Vagina (tissue), 2 donors: ENCODE measurements around the gene CADPS. TPM values are rescaled to one million over a fixed set of nuclear protein-coding genes. Genes with fewer than 3 reads are reported as not detected.

ENCODE experiments used
- DNase-seq, 2 donors: peaks; one replicate each; pipeline ENCODE4 v3.0.0-alpha.2; 2017; ENCODE audit errors: extremely low spot score in 2 of 2
- H3K27ac ChIP-seq: fragments of 200-600 bp; sonication (generic); one replicate; pipeline ENCODE4 v1.5.1; 2019
- H3K27me3 ChIP-seq: fragments of 200-600 bp; sonication (generic); one replicate; pipeline ENCODE4 v1.5.1; 2019
- H3K36me3 ChIP-seq, 2 donors: fragments of 200-600 bp; sonication (generic); one replicate each; pipeline ENCODE4 v1.5.1; 2017 to 2019
- H3K4me1 ChIP-seq: fragments of 200-600 bp; sonication (generic); one replicate; pipeline ENCODE4 v1.5.1; 2019
- H3K4me3 ChIP-seq, 2 donors: fragments of 200-600 bp; sonication (generic); 1 replicate in 1 of 2; 2 replicates in 1 of 2; pipeline ENCODE4 v1.5.1; 2016 to 2019
- H3K9me3 ChIP-seq: fragments of 200-600 bp; sonication (generic); one replicate; pipeline ENCODE4 v1.5.1; 2019
- POLR2A ChIP-seq, 2 donors: fragments of 450-650 bp; IDR thresholded peaks; one replicate each; pipeline ENCODE4 v1.6.1; 2017; ENCODE audit warnings: antibody characterized with exemption in 2 of 2, mild to moderate bottlenecking in 2 of 2, moderate library complexity in 2 of 2
- POLR2AphosphoS5 ChIP-seq, 2 donors: sonication (generic); formaldehyde crosslinking; IDR thresholded peaks; one replicate each; pipeline ENCODE4 v1.9.0; 2017; ENCODE audit warnings: antibody characterized with exemption in 2 of 2, mild to moderate bottlenecking in 2 of 2, low read depth in 1 of 2; ENCODE audit not compliant: insufficient read depth in 1 of 2
- intact Hi-C: fragments of 100-400 bp; cut with DNase I; formaldehyde crosslinking; loops from one replicate; pipeline ENCODE4 v1.15.1; 2023
- total RNA-seq: library from RNA; depleted of rRNA; stranded (reverse); fragments of >200 nt; gene quantifications from one replicate; pipeline ENCODE4 v1.2.3, GENCODE V29; 2016
- TF ChIP-seq, protein P1 (sequence below), 3 experiments: fragments of 450-650 bp in 2 of 3; fragments of 200-600 bp in 1 of 3; sonication (generic) in 1 of 3; IDR thresholded peaks; one replicate each; pipeline ENCODE4 v1.5.1; 2017 to 2019; ENCODE audit warnings: antibody characterized with exemption in 3 of 3, mild to moderate bottlenecking in 2 of 3, moderate library complexity in 2 of 3

Gene CADPS
- total RNA-seq, 1 donor from 2014 or later = 12.8 TPM

DNA sequence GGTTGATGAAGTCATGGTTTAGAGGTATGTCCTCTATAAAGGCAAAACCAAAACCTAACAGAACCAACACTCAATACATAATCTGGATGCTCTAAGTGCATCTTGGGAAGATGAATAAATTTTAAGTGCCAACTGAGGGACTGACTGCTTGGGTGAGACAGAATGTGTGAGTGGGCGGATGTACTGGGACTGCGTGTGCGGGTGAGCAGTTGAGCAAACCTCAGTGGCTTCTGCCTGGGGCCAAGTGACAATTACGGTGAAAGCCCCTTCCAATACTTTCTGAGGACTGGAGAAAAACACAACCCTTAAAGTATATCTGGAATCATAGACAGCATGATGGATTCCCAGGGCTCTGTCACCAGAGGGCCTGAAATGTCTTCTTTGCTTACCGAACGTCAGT lies 421.8 kb downstream of the CADPS start:
- no peak for DNase-seq
- no peak for TF ChIP-seq POLR2AphosphoS5 (IDR thresholded peaks at IDR 0.05; ENCODE audit: insufficient read depth in 1 of 2, low read depth in 1 of 2)
- TF ChIP-seq POLR2A (IDR thresholded peaks at IDR 0.05) = no peak
- TF ChIP-seq, protein P1, sequence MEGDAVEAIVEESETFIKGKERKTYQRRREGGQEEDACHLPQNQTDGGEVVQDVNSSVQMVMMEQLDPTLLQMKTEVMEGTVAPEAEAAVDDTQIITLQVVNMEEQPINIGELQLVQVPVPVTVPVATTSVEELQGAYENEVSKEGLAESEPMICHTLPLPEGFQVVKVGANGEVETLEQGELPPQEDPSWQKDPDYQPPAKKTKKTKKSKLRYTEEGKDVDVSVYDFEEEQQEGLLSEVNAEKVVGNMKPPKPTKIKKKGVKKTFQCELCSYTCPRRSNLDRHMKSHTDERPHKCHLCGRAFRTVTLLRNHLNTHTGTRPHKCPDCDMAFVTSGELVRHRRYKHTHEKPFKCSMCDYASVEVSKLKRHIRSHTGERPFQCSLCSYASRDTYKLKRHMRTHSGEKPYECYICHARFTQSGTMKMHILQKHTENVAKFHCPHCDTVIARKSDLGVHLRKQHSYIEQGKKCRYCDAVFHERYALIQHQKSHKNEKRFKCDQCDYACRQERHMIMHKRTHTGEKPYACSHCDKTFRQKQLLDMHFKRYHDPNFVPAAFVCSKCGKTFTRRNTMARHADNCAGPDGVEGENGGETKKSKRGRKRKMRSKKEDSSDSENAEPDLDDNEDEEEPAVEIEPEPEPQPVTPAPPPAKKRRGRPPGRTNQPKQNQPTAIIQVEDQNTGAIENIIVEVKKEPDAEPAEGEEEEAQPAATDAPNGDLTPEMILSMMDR (IDR thresholded peaks at IDR 0.05) = no peak
- no peak overlapping the region for H3K27ac ChIP-seq
- H3K27me3 ChIP-seq = no peaks in the 10 kb centered on the region
- no peak overlapping the region for H3K4me3 ChIP-seq
- intact Hi-C loops = no loop called here
- H3K9me3 ChIP-seq = no peaks in the 10 kb centered on the region
- no peaks in the 10 kb centered on the region for H3K4me1 ChIP-seq
- no peaks in the 10 kb centered on the region for H3K36me3 ChIP-seq

DNA sequence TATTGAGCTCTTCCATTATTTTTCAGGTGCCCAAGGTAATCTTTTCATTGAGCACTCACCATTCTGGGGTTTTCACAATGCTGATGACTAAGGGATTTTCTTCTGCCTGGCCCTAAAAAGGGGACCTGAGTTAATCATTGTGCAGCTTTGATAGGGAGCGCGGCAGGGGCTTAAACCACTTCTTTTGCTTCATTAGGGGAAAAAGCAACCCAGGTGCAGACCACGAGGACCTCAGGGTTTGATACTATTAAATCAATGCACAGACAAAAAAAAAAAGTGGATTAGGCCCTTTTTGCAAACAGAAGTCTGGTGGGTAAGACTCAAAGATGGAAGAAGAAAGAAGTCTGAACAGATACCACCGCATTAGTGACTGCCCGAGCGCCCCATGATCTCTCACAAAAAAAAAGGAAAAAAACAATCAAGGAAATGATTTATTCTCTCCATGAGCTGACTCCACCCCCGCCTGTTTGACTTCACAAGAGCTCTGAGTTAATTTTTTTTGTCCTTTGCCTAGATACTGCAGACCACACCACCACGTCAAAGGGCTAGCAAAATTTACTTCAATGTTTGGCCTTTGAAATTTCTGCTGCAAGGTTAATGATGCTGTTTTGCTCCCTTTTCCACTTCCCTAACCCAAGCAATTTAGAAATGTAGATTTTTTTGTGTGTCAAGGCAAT lies 423.9 kb downstream of the CADPS start:
- no peaks in the 10 kb centered on the region for H3K27me3 ChIP-seq
- TF ChIP-seq, protein P1 (IDR thresholded peaks at IDR 0.05) = no peak
- no peak for TF ChIP-seq POLR2AphosphoS5 (IDR thresholded peaks at IDR 0.05; ENCODE audit: insufficient read depth in 1 of 2, low read depth in 1 of 2)
- H3K9me3 ChIP-seq = no peaks in the 10 kb centered on the region
- intact Hi-C loops = no loop called here
- H3K36me3 ChIP-seq = no peaks in the 10 kb centered on the region
- no peak overlapping the region for H3K4me3 ChIP-seq
- no peak overlapping the region for H3K27ac ChIP-seq
- no peak for DNase-seq
- no peaks in the 10 kb centered on the region for H3K4me1 ChIP-seq

DNA sequence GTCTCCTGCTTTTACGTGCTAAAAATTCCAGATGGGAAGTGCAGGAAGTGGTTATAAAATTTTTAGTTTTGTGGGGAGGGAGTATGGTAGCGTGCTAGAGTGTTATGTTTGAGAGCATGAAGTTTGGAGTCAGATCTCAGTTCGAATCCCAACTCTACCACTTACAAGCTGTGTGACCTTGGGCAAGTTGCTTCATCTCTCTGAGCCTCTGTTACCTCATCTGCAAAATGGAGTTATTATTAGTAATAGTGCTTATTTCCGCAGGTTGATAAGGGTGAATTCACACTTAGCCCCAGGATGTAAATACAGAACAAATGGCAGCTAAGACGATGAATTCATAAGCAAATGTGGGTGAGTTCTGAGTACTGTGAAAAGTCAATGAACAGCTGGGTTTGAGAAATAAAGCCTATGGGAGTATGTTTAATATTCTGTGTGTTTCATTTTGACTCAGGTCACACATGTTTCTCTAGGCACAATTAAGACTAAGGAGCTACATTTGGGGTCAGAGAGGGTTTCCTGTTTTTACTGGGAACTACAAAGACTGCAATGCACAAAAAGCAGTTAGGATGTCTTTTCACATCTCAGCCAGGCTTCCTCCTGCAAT lies 428.8 kb downstream of the CADPS start:
- H3K9me3 ChIP-seq = no peaks in the 10 kb centered on the region
- no peak overlapping the region for H3K27ac ChIP-seq
- no peak for DNase-seq
- intact Hi-C loops = no loop called here
- H3K4me1 ChIP-seq = no peaks in the 10 kb centered on the region
- no peaks in the 10 kb centered on the region for H3K27me3 ChIP-seq
- TF ChIP-seq POLR2A (IDR thresholded peaks at IDR 0.05) = no peak
- TF ChIP-seq, protein P1 (IDR thresholded peaks at IDR 0.05) = no peak
- TF ChIP-seq POLR2AphosphoS5 (IDR thresholded peaks at IDR 0.05; ENCODE audit: insufficient read depth in 1 of 2, low read depth in 1 of 2) = no peak
- H3K36me3 ChIP-seq = no peaks in the 10 kb centered on the region
- no peak overlapping the region for H3K4me3 ChIP-seq

DNA sequence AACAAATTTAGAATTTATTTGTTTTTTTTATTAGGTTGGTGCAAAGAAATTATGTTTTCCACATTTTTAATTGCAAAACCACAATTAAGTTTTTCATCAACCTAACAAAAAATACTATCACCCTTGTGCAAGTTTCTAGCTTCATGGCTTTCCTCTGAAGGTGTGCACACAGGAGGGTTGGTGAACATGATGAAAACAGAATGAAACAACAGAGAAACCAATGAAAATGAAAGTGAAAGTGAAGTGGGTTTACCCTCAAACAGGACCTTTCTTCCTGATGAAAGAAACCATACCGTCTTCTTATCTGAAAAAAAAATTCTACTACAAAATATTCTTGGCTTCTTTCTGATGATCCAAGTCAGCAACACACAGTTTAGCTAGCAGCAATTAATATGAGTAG lies 429.9 kb downstream of the CADPS start:
- no peak for DNase-seq
- intact Hi-C loops = no loop called here
- no peaks in the 10 kb centered on the region for H3K9me3 ChIP-seq
- H3K27me3 ChIP-seq = no peaks in the 10 kb centered on the region
- H3K4me3 ChIP-seq = no peak overlapping the region
- no peak for TF ChIP-seq POLR2AphosphoS5 (IDR thresholded peaks at IDR 0.05; ENCODE audit: insufficient read depth in 1 of 2, low read depth in 1 of 2)
- H3K4me1 ChIP-seq = no peaks in the 10 kb centered on the region
- H3K36me3 ChIP-seq = no peaks in the 10 kb centered on the region
- H3K27ac ChIP-seq = no peak overlapping the region

DNA sequence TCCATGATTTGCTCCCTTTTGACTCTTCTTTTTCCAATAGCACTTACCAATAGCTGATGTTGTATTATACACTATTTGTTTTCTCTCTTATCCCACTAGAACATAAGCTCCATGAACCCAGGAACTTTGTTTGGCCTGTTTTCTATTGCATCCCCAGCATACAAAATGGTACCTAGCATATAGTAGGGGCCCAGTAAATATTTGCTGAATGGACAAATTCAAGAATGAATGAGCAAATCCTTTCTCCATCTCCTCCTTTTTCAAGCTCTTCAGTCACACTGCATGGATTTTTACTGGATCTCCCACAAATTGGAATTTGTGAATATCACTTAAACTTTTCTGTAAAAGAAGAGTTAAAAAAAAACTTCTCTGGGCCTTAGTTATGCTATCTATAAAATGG lies 435.2 kb downstream of the CADPS start:
- TF ChIP-seq POLR2AphosphoS5 (IDR thresholded peaks at IDR 0.05; ENCODE audit: insufficient read depth in 1 of 2, low read depth in 1 of 2) = no peak
- TF ChIP-seq, protein P1 (IDR thresholded peaks at IDR 0.05) = no peak
- no peak for TF ChIP-seq POLR2A (IDR thresholded peaks at IDR 0.05)
- Histone ChIP-seq H3K27me3 (no peaks in the 10 kb centered on the region), H3K27ac (no peak overlapping the region), H3K9me3 (no peaks in the 10 kb centered on the region), H3K36me3 (no peaks in the 10 kb centered on the region), H3K4me1 (no peaks in the 10 kb centered on the region), H3K4me3 (no peak overlapping the region)
- DNase-seq = no peak
- intact Hi-C loops = no loop called here
